Limb (tissue), 2 donors: ENCODE measurements around the gene RAB32.
"Not testable (repeated sequence)": the region's sequence is repeated elsewhere in the genome, so short reads cannot be mapped to it uniquely, and the experiment has no call there.

Source experiments
- DNase-seq, 2 donors: peaks; one replicate each; pipeline ENCODE4 v3.0.0-alpha.2; 2016; ENCODE audit errors: extremely low spot score in 2 of 2

RAB32 gene

GRCh38 chr6:146543211-146543939 is at the start of gene RAB32:
TSS of gene RAB32 (plus strand) at chr6:146543833. CDS start at chr6:146543872, 39 bp downstream.
- DNase-seq: peak; percentile 82 to 87

DNA sequence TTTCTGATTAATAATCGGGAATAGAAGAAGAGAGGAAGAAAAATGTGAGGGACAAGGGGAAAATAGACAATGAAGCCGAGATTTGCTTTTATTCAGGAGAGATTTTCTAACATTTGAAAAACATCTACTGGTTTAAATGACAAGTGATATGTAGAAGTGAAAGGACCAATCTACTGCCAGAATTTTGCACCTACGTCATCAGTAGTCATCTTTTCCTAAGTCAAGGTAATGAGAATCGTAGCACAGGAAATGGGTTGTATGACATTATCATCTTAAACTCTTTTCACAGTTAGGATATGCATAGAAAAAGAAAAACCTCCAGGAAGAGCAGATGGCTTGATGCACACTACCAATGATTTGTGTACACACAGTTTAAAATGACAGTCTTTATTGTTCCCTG is 45.3 kb upstream of the RAB32 start:
- DNase-seq: no peak

- DNase-seq: no peak
Measured at GRCh38 chr6:146503096-146503495, 40.5 kb upstream of the RAB32 start.

DNA sequence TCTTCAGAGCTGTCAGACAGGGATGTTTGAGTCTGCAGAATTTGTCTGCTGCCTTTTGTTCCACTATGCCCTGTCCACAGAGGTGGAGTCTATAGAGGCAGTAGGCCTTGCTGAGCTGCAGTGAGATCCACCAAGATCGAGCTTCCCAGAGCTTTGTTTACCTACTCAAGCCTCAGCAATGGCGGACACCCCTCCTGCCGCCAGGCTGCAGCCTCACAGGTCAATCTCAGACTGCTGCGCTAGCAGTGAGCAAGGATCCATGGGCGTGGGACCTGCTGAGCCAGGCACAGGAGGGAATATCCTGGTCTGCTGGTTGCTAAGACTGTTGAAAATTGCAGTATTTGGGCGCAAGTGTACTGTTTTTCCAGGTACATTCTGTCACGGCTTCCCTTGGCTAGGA is 28.4 kb upstream of the RAB32 start:
- no peak for DNase-seq

GRCh38 chr6:146526192-146526591 is 17.4 kb upstream of the RAB32 start:
- no peak for DNase-seq

GRCh38 chr6:146532702-146533101 is 10.9 kb upstream of the RAB32 start:
- no peak for DNase-seq

GRCh38 chr6:146542881-146543210 is 787 bp upstream of the RAB32 start:
- no peak for DNase-seq

DNA sequence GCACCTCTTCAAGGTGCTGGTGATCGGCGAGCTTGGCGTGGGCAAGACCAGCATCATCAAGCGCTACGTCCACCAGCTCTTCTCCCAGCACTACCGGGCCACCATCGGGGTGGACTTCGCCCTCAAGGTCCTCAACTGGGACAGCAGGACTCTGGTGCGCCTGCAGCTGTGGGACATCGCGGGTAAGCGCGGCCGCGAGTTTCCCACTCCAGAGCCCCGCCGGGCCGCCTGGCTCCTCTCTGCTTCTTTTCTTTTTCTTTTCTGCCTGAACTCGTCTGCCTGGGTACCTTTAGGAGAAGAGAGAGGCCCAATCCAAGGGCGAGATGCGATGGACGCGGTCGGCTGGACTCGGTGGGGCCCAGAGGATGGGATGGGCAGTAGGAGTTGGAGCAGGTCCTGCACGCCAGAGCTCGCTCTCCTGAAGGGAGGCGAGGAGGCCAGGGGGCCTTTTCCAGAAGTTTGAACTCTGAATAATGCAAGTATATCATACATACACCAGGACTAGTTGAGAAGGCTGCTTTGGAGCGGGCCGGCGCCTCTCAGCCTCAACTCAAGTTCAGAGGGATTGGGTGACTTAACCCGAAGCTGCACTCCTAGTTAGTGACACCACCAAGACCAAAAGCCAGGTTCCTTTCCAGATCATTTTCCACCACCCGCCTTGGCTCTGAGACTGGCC is 445 bp downstream of the RAB32 start:
- DNase-seq: peak; percentile 31 to 75

- DNase-seq: peak in 1 of 2 donors; percentile 51
Measured at GRCh38 chr6:146544616-146545182, 1.1 kb downstream of the RAB32 start.

DNA sequence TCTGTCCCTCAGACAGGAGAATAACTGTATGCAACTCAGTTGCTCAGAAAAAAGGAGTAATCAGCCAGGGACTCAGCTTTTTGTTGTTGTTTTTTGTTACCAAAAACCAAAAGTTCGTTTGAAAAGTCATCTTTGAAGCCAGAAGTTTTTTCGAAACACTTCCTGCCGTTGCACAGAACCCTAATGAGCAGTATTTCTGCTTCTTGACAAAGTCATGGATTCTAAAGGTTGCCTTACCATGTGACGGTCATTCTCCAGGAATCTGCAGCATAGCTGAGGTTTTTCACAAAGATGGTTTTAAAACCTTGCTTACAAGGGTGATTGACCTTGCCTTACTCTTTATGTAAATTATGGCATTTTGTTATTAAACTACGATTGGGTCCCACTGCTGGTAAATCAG is 1.9 kb downstream of the RAB32 start:
- DNase-seq: no peak

GRCh38 chr6:146546443-146547043 is 2.9 kb downstream of the RAB32 start:
- DNase-seq: peak in 1 of 2 donors; percentile 61

GRCh38 chr6:146547889-146548288 is 4.3 kb downstream of the RAB32 start:
- no peak for DNase-seq

- DNase-seq: no peak
Measured at GRCh38 chr6:146548898-146549374, 5.3 kb downstream of the RAB32 start.

GRCh38 chr6:146550911-146551310 is 7.3 kb downstream of the RAB32 start:
- DNase-seq: no peak

- DNase-seq: no peak
Measured at GRCh38 chr6:146551545-146551944, 7.9 kb downstream of the RAB32 start.

DNA sequence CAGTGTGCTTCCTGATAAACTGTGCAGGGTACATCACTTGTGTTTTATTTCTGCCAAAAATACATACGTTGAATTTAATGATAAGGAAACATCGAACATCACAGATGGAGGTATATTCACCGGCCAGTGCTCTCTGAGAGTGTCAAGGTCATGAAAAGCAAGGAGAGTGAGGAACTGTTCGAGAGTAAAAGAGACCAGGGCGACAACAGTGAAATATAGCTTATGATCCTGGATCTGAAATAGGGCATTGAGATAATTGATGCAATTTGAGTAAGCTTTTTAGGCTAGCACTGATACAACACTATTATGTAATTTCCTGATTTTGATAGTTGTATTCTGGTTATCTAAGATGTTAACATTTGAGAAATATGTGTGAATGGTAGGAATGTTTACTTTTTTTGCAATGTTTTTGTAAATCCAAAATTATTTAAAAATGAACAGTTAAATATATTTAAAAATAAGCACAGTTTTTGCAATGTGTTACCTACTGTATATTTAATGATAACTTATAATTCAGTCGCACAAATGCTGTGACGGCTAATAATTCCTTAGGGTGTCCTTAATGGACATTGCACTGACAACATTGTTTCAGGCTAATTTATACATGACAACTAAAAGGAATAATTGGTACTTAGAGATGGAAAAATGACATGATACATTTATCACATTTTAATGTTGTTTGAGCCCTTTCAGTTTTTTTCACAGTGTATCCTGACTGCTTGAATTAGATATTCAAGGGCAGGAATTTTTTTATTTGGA is 9.9 kb downstream of the RAB32 start:
- no peak for DNase-seq

DNA sequence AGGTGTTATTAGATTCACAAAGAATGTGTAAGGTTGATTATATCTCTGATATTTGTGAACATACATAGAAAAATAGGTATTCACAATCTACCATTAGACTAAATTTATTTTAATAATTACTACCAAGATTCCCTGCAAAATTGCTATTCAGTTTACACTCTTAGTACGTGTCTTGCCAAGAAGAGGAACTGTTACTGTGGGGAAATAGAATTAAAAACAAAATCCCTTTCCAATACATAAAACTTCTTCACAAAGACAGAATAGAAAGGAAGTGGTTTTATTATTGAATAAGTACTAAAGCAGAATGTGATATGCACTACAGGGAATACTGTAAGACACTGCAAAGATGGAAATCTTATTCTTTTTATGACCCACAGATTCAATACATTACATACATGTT is 17.0 kb downstream of the RAB32 start:
- DNase-seq: no peak

DNA sequence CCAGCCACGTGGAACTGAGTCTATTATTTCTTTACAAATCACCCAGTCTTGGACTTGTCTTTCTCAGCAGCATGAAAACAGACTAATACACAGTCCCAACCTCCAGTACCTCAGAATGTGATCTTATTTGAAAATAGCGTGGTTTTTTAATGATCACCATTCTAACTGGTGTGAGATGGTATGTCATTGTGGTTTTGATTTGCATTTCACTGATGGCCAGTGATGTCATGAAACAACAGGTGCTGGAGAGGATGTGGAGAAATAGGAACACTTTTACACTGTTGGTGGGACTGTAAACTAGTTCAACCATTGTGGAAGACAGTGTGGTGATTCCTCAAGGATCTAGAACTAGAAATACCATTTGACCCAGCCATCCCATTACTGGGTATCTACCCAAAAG is 23.0 kb downstream of the RAB32 start:
- not testable (repeated sequence) for DNase-seq

DNA sequence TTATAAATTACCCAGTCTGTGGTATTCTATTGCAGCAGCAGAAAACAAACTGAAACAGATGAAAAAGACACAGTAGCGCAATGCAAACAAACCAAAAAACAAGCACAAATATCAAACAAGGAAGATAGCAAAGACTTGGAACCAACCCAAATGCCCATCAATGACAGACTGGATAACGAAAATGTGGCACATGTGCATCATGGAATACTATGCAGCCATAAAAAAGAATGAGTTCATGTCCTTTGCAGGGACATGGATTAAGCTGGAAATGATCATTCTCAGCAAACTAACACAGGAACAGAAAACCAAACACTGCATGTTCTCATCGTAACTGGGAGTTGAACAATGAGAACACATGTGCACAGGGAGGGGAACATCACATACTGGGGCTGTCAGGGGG is 25.0 kb downstream of the RAB32 start:
- DNase-seq: not testable (repeated sequence)

DNA sequence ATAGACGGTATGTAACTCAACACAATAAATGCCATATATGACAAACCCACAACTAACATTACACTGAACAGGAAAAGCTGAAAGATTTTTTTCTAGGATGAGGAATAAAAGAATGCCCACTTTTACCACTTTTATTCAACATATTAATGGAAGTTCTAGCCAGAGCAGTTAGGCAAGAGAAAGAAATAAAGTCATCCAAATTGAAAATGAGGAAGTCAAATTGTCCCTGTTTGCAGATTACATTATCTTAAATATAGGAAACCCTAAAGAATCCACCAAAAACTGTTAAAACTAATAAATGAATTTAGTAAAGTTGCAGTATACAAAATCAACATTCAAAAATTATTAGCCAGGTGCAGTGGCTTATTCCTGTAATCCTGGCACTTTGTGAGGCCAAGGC is 30.6 kb downstream of the RAB32 start:
- DNase-seq: no peak

- DNase-seq: no peak
Measured at GRCh38 chr6:146578054-146578453, 34.4 kb downstream of the RAB32 start.

GRCh38 chr6:146581968-146582367 is 38.3 kb downstream of the RAB32 start:
- DNase-seq: no peak
